HS-5 (cell line): Measurements from ENCODE around the gene SPDYA.
A peak's percentile ranks its signal among the peaks of the same experiment; 100 is the strongest.

Experiments used
- DNase-seq: peaks from one replicate; pipeline ENCODE4 v3.0.0-alpha.2; 2012; ENCODE audit warnings: low read depth

Gene SPDYA

DNA sequence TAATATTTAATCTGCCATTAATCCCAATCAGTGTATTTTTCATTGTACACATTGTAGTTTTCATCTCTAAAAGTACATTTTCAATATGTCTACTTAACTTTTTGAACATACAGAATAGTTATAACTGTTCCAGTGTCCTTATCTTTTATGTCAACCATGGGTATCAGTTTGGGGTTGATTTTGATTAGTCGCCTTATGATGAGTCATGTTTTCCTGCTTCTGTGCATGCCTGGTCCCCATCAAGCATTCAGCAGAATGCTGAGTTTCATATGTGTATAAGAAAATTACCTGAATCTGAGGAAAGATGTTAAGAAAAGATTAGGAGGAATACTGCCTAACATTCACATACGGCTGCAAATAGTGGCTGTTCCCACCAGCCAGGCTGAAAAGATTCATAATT is 17.7 kb downstream of the SPDYA start:
- no peak for DNase-seq

- no peak for DNase-seq
Observed at GRCh38 chr2:28833740-28834470, 23.3 kb downstream of the SPDYA start.

GRCh38 chr2:28835781-28836180 is 25.1 kb downstream of the SPDYA start:
- no peak for DNase-seq

DNA sequence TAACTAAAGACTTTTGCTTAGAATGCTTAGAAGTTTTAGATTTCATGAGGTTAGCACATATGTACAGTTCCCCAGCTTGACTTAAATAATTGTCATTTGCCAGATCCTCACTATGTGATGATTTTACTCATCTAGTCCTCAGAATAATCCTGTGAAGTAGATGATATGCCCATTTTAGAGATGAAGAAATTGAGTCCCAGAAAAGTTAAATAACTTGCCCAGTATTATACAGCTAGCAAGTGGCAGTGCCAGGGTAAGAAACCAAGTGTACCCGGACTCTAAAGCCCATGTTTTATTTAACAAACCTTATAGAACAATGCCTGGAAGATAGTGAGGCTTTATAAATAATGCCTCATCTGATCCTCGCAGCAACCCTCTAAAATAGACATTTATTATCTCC is 28.3 kb downstream of the SPDYA start:
- no peak for DNase-seq

GRCh38 chr2:28842042-28842441 is 31.4 kb downstream of the SPDYA start:
- no peak for DNase-seq

- DNase-seq, result no peak
Observed at GRCh38 chr2:28855193-28855592, 44.6 kb downstream of the SPDYA start.

DNA sequence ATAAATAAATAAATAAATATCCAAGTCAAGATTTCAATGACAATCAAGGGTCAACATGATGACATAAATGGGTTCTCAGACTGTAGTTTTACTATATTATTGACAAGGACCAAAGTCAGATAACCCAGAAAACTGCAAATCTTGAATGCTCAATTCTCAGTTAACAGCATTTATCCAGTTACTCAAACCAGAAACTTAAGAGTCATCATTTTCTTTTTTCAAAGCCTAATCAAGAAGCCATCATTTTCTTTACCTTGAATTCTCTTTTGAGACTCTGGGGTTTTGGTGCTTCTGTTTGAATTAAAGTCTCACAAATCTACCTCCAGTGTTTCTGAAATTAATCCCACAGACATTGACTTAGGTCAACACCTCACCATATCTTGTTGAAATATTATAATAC is 45.3 kb downstream of the SPDYA start:
- DNase-seq, result no peak

GRCh38 chr2:28868611-28869010 is 58.0 kb downstream of the SPDYA start:
- no peak for DNase-seq

DNA sequence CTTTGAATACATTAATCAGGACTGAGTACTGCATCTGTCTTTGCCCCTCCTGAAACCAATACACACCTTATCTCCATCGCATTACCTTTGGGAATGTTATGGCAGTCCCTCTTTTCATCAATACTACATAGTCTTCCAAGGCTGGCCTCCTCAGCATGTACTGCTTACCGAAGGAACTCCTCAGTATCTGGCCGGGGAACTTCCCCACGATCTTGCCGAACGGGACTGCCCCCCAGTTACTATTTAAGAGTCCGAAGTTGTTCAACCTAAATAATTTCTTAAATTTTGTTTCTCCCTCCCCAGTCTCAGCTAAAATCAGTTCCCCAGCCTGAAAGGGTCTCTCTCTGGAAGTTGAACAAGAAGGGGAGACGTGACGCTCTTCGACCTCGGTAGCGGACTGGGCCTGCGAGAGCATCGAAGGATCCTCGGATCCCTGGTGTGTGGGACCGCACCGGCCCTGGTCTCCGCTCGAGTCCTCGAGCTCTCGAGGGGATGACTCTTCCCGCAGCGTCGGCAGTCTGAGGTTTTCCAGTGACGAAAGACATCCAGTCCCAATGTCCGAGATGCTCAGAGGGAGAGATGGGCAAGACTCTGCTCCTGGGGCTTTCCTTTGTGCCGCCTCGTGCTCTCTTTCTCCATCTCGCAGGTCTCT is 59.0 kb downstream of the SPDYA start:
- DNase-seq, result no peak

GRCh38 chr2:28870146-28870891 is 59.7 kb downstream of the SPDYA start, which contains the start of gene TRMT61B:
Gene TRMT61B (minus strand): TSS chr2:28870309. CDS start chr2:28870277, 32 bp downstream.
- peak; percentile 68 for DNase-seq

- no peak for DNase-seq
Observed at GRCh38 chr2:28871620-28872019, 61.0 kb downstream of the SPDYA start.

GRCh38 chr2:28880193-28880592 is 69.6 kb downstream of the SPDYA start:
- DNase-seq, result no peak

- no peak for DNase-seq
Observed at GRCh38 chr2:28893488-28893887, 82.9 kb downstream of the SPDYA start.

GRCh38 chr2:28894470-28895188 is 84.0 kb downstream of the SPDYA start, which contains the start of gene WDR43:
Gene WDR43 (plus strand): TSS chr2:28894667. CDS start chr2:28894699, 32 bp downstream.
- DNase-seq, result peak; percentile 96

- DNase-seq, result no peak
Observed at GRCh38 chr2:28895189-28895893, 84.7 kb downstream of the SPDYA start.

GRCh38 chr2:28896906-28897305 is 86.3 kb downstream of the SPDYA start:
- no peak for DNase-seq

- DNase-seq, result no peak
Observed at GRCh38 chr2:28898048-28898447, 87.4 kb downstream of the SPDYA start.
